ENCODE measurements around the gene GAGE12F.
"Not testable (repeated sequence)": the region's sequence is repeated elsewhere in the genome, so short reads cannot be mapped to it uniquely, and the experiment has no call there.

GAGE12F gene

GRCh38 chrX:49560542-49560941 lies at the start of gene GAGE12F:
GAGE12F (plus strand) TSS chrX:49560842; CDS start chrX:49561997, 1,155 bp downstream.
- DNase-seq (ENCODE audit: low read depth): not testable (repeated sequence)

- DNase-seq (ENCODE audit: low read depth): not testable (repeated sequence)
These were observed 28.8 kb upstream of the GAGE12F start, which contains the start of gene GAGE12C for GRCh38 chrX:49531877-49532276. GAGE12C (plus strand) TSS chrX:49532177; CDS start chrX:49533332, 1,155 bp downstream.

- DNase-seq (ENCODE audit: low read depth): not testable (repeated sequence)
These were observed 19.2 kb upstream of the GAGE12F start, which contains the start of gene GAGE12D for GRCh38 chrX:49541433-49541832. GAGE12D (plus strand) TSS chrX:49541733; CDS start chrX:49542888, 1,155 bp downstream.

- DNase-seq (ENCODE audit: low read depth): not testable (repeated sequence)
These were observed 9.7 kb upstream of the GAGE12F start, which contains the start of gene GAGE12E for GRCh38 chrX:49550989-49551388. GAGE12E (plus strand) TSS chrX:49551289; CDS start chrX:49552444, 1,155 bp downstream.

GRCh38 chrX:49568728-49569127 lies 8.1 kb downstream of the GAGE12F start:
- DNase-seq (ENCODE audit: low read depth): not testable (repeated sequence)

GRCh38 chrX:49569152-49569551 lies 8.5 kb downstream of the GAGE12F start:
- DNase-seq (ENCODE audit: low read depth): not testable (repeated sequence)

DNA sequence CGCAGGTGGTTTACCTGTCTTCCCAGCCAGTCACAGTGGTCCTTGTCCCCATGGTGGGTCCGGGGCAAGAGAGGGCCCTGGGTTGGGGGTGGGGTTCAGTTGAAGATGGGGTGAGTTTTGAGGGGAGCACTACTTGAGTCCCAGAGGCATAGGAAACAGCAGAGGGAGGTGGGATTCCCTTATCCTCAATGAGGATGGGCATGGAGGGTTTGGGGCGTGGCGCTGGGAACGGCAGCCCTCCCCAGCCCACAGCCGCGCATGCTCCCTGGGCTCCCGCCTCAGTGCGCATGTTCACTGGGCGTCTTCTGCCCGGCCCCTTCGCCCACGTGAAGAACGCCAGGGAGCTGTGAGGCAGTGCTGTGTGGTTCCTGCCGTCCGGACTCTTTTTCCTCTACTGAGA lies 9.5 kb downstream of the GAGE12F start, which contains the start of gene GAGE12G:
TSS of gene GAGE12G (plus strand) at position 301 of the 400 bp plus-strand sequence. CDS start 1,155 bp downstream, outside the sequence.
- DNase-seq (ENCODE audit: low read depth): not testable (repeated sequence)

GRCh38 chrX:49579649-49580048 lies 19.0 kb downstream of the GAGE12F start, which contains the start of gene GAGE12H:
GAGE12H (plus strand) TSS chrX:49579949; CDS start chrX:49581104, 1,155 bp downstream.
- not testable (repeated sequence) for DNase-seq (ENCODE audit: low read depth)

DNA sequence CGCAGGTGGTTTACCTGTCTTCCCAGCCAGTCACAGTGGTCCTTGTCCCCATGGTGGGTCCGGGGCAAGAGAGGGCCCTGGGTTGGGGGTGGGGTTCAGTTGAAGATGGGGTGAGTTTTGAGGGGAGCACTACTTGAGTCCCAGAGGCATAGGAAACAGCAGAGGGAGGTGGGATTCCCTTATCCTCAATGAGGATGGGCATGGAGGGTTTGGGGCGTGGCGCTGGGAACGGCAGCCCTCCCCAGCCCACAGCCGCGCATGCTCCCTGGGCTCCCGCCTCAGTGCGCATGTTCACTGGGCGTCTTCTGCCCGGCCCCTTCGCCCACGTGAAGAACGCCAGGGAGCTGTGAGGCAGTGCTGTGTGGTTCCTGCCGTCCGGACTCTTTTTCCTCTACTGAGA lies 28.6 kb downstream of the GAGE12F start, which contains the start of gene GAGE2A:
TSS of gene GAGE2A (plus strand) at position 301 of the 400 bp plus-strand sequence. CDS start 1,155 bp downstream, outside the sequence.
- not testable (repeated sequence) for DNase-seq (ENCODE audit: low read depth)

- not testable (repeated sequence) for DNase-seq (ENCODE audit: low read depth)
These were observed 29.3 kb downstream of the GAGE12F start for GRCh38 chrX:49589769-49590478.

- DNase-seq (ENCODE audit: low read depth): not testable (repeated sequence)
These were observed 29.8 kb downstream of the GAGE12F start for GRCh38 chrX:49590488-49590887.

DNA sequence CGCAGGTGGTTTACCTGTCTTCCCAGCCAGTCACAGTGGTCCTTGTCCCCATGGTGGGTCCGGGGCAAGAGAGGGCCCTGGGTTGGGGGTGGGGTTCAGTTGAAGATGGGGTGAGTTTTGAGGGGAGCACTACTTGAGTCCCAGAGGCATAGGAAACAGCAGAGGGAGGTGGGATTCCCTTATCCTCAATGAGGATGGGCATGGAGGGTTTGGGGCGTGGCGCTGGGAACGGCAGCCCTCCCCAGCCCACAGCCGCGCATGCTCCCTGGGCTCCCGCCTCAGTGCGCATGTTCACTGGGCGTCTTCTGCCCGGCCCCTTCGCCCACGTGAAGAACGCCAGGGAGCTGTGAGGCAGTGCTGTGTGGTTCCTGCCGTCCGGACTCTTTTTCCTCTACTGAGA lies 38.1 kb downstream of the GAGE12F start, which contains the start of gene GAGE1:
TSS of gene GAGE1 (plus strand) at position 301 of the 400 bp plus-strand sequence. CDS start 1,155 bp downstream, outside the sequence.
- not testable (repeated sequence) for DNase-seq (ENCODE audit: low read depth)

DNA sequence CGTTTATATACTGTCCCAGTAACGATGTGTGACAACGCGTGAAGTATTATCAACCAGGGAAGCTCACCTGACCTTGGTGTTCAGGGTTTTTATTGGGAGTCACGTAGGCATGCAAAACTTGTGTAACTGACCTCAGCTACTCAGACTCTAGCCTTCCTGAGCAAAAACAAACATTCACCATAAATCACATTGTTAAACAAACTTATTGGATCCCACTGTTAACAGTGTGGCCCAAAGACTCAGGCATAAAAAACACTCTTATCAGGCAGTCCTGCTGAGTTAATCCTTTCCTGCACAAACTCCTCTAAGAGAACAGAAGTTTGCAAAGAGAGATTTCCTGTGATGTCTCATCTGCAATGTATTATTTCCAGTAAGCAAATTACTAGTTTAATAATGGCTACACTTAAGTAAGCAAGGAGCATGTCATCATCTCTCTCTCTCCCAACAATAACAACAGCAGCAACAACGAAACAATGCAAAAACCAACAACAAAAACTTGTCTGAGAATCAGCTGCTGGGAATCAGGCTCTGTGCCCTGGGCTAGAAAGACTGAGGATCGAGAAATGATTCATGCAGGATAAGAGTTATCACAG lies 50.2 kb downstream of the GAGE12F start:
- DNase-seq (ENCODE audit: low read depth): no peak
